Fibroblast of lung (primary cell): ENCODE measurements around the gene TSSK2. TPM values are rescaled to one million over a fixed set of nuclear protein-coding genes. Genes with fewer than 3 reads are reported as not detected.

ENCODE experiments used
- DNase-seq, 2 donors: peaks; one replicate each; pipeline versions ENCODE4 v3.0.0 to v3.0.0-alpha.2; 2010; ENCODE audit warnings: low read depth in 2 of 2
- H2AFZ ChIP-seq: 2 replicates; pipeline ENCODE4 v1.5.1; 2012; ENCODE audit warnings: low read length, control low read depth, inconsistent platforms
- H3K27ac ChIP-seq: 2 replicates; pipeline ENCODE4 v1.5.1; 2011; ENCODE audit warnings: low read length, control low read depth; ENCODE audit not compliant: insufficient read depth
- H3K27me3 ChIP-seq: 2 replicates; pipeline ENCODE4 v1.5.1; 2011; ENCODE audit warnings: mild to moderate bottlenecking, low read length; ENCODE audit not compliant: control insufficient read depth, insufficient read depth
- H3K36me3 ChIP-seq: 2 replicates; pipeline ENCODE4 v1.5.1; 2011; ENCODE audit warnings: low read length; ENCODE audit not compliant: control insufficient read depth, insufficient read depth
- H3K4me1 ChIP-seq: 2 replicates; pipeline ENCODE4 v1.5.1; 2011; ENCODE audit warnings: low read length; ENCODE audit not compliant: control insufficient read depth, insufficient read depth; ENCODE audit errors: extremely low read depth
- H3K4me2 ChIP-seq: 2 replicates; pipeline ENCODE4 v1.5.1; 2011; ENCODE audit warnings: low read length, control low read depth; ENCODE audit not compliant: insufficient read depth; ENCODE audit errors: extremely low read depth
- H3K4me3 ChIP-seq, 4 experiments: fragments of 200-600 bp in 1 of 4; sonication (generic) in 1 of 4; replicated peaks in 1 of 4; 2 replicates each; pipeline ENCODE4 v1.5.1; 2011 to 2016; ENCODE audit warnings: low read length in 4 of 4, low read depth in 3 of 4, mild to moderate bottlenecking in 3 of 4, control low read depth in 2 of 4, inconsistent platforms in 1 of 4, mixed read lengths in 1 of 4; ENCODE audit not compliant: insufficient read depth in 1 of 4; ENCODE audit errors: control extremely low read depth in 1 of 4
- H3K79me2 ChIP-seq: 2 replicates; pipeline ENCODE4 v1.5.1; 2012; ENCODE audit warnings: mild to moderate bottlenecking, low read length, inconsistent platforms; ENCODE audit not compliant: control insufficient read depth, insufficient read depth
- H3K9ac ChIP-seq: 2 replicates; pipeline ENCODE4 v1.5.1; 2011; ENCODE audit warnings: mild to moderate bottlenecking, low read length, control low read depth; ENCODE audit not compliant: insufficient read depth
- H3K9me3 ChIP-seq: 2 replicates; pipeline ENCODE4 v1.5.1; 2012; ENCODE audit warnings: low read depth, low read length; ENCODE audit not compliant: control insufficient read depth, insufficient read depth
- H4K20me1 ChIP-seq: 2 replicates; pipeline ENCODE4 v1.5.1; 2011; ENCODE audit warnings: low read length; ENCODE audit not compliant: control insufficient read depth, insufficient read depth; ENCODE audit errors: extremely low read depth
- CTCF ChIP-seq, 2 donors: IDR thresholded peaks in 1 of 2; conservative IDR thresholded peaks in 1 of 2; 1 replicate in 1 of 2; 2 replicates in 1 of 2; pipeline ENCODE4 v1.5.1; 2011 to 2012; ENCODE audit warnings: low read length in 2 of 2, control low read depth in 1 of 2, inconsistent platforms in 1 of 2, low read depth in 1 of 2, mild to moderate bottlenecking in 1 of 2
- EZH2 ChIP-seq: IDR thresholded peaks from 2 replicates; pipeline ENCODE4 v1.5.1; 2012; ENCODE audit warnings: low read length, control low read depth, mild to moderate bottlenecking; ENCODE audit errors: missing control alignments
- polyA plus RNA-seq, 2 donors: library from polyadenylated mRNA; depleted of rRNA in 1 of 2; stranded (reverse) in 1 of 2; unstranded in 1 of 2; fragments of >200 nt; gene quantifications; 2 replicates each; pipeline ENCODE4 v1.2.1, GENCODE V29; 2011 to 2012; ENCODE audit warnings: missing spikeins in 1 of 2
- total RNA-seq: library from RNA; depleted of rRNA; stranded (reverse); fragments of >200 nt; gene quantifications from 2 replicates; pipeline ENCODE4 v1.2.1, GENCODE V29; 2014

Gene TSSK2
- total and polyA plus RNA-seq, 2 donors (not counting 1 experiment from before 2014, with no cell fraction given): not detected

DNA sequence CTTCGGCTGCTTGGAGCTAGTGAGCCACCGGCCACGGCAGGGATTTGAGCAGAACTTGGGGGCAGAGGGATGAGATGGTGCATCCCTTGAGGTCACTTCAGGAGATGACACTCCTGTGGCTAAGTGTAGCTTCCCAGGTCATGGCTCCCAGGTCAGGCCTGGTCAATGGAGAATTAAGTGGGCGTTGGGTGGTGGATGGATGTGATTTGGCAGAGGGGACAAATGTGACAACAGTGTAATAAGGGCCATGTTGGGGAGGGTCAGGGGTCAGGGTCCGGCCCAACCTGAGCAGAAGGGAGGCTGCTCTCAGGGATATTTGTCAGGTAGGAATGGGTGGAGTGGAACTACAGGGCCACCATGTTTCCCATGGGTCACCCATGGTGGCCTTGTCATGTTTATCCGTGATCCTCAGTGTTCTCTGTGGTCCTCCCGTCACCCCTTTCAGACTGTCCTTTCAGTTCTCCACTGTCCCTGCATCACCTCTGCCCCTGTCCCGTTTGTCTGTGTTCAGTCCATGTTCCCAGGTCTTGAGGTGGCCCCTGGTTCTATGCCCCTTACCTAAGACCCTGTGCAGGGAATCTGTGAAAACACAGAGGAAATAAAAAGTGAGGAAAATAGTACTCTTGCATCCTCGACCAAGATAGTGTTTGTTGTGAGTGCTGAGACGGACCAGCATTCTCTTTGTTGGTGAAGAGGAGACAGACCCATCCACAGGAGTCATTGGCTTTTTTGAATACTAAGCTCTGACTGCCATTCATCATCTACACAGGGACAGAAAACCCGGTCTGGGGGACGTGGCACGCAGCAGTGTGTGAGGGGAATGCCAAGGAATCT lies 41.3 kb downstream of the TSSK2 start:
- peaks cover 42% of the 10 kb centered on the region for H3K79me2 ChIP-seq

DNA sequence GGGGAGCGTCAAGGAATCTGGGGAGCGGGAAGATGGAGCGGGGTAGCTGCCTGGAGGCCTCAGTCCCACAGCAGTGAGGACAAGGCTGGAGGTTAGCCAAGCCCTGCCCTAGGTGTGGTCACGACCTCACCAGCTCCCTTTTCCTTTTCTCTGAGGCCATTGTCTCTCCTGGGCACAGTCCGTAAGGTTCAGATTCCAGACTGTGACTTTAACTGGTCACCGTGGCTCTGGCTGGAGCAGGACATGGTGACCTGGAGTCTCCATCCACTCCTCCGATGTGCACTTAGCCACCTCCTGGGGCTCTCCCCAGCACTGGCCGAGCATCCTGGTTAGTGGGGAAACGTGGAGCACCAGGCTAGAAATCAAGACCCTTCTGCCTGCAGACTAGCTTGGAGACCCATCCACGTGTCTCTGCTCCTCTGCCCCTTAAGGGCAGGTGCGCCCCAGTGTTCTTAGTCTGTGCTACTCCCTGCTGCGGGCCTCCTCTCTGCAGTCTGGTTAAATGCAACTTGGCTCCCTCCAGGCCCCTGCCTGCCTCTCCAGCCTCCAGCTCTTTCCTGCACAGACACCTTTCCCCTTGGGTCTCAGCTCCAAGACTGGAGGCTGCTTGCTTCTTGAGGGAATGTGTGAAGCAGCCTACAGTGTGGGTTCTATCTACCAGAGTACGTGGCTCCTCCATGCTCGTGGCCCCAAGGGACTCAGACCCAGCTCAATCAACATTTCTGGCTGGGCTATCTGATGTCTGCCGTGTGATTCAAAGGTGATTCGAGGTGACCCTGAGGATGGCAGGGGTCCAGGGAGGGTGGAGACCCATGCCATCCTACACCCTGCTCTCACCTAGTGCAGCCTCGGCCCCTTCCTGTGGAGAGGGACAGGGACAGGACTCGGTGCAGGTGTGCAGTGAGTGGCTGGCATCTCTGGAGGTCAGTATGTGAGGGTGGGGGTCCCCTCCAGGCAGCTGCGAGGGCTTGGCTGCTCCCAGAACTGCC lies 42.2 kb downstream of the TSSK2 start:
- Histone ChIP-seq H3K9ac (no peak overlapping the region), H4K20me1 (no peaks in the 10 kb centered on the region)
- no peak for DNase-seq

More for the DNA sequence above, 41.3 kb downstream of the TSSK2 start:
- peaks cover 10% of the 10 kb centered on the region for H3K27me3 ChIP-seq
- H3K4me3 ChIP-seq: peak overlapping the region; percentile 78 to 98 (median 94)
- no peaks in the 10 kb centered on the region for H4K20me1 ChIP-seq
- H3K36me3 ChIP-seq: peaks cover 11% of the 10 kb centered on the region
- H3K9me3 ChIP-seq: no peaks in the 10 kb centered on the region
- no peak overlapping the region for H2AFZ ChIP-seq
- peak overlapping the region; percentile 93 for H3K27ac ChIP-seq
- peak overlapping the region; percentile 96 for H3K9ac ChIP-seq
- H3K4me1 ChIP-seq: peaks cover 33% of the 10 kb centered on the region
- TF ChIP-seq CTCF (conservative IDR thresholded peaks at IDR 0.05 in 1 of 2, IDR thresholded peaks at IDR 0.05 in 1 of 2; ENCODE audit: low read depth in 1 of 2, low read length in 2 of 2) (no peak), EZH2 (no peak)
- peak overlapping the region; percentile 96 for H3K4me2 ChIP-seq
- DNase-seq: no peak

More for the DNA sequence above, 42.2 kb downstream of the TSSK2 start:
- Histone ChIP-seq H3K4me3 (peak overlapping the region in 3 of 4 experiments; percentile 78 to 98 (median 95)), H3K9me3 (no peaks in the 10 kb centered on the region), H3K27ac (no peak overlapping the region), H2AFZ (no peak overlapping the region), H3K36me3 (peaks cover 11% of the 10 kb centered on the region), H3K4me2 (peak overlapping the region; percentile 96), H3K27me3 (peaks cover 7% of the 10 kb centered on the region), H3K4me1 (peaks cover 34% of the 10 kb centered on the region), H3K79me2 (peaks cover 49% of the 10 kb centered on the region)
- TF ChIP-seq EZH2: no peak
- no peak for TF ChIP-seq CTCF (conservative IDR thresholded peaks at IDR 0.05 in 1 of 2, IDR thresholded peaks at IDR 0.05 in 1 of 2; ENCODE audit: low read depth in 1 of 2, low read length in 2 of 2)
